NCI-H2171 (cell line): ENCODE results near the gene ITGBL1.

ENCODE experiments used
- DNase-seq: peaks from one replicate; lab custom pipeline; 2025; lab: John Stamatoyannopoulos, UW

The ITGBL1 gene

DNA sequence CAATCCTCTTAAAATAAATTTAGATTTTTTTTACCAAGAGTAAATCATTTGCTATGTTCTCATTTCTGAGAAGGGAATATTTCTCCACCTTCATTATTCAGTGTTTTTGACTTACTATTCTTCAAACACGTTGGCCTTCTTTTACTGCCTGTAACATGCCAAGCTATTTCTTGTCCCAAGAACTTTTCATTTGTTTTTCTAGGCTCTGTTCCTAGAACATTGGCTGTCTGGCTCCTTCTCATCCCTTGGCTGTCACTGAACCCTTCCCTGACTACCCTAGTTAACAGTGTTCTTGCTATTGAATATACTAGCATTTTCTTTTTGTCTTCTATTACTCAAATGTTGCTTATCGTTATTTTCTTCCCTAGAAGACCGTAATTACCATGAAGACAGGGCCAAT lies 248.1 kb downstream of the ITGBL1 start:
- no peak for DNase-seq

GRCh38 chr13:101703081-101703480 lies 250.6 kb downstream of the ITGBL1 start:
- DNase-seq: no peak

- no peak for DNase-seq
Measured at GRCh38 chr13:101703838-101704237, 251.4 kb downstream of the ITGBL1 start.

- no peak for DNase-seq
Measured at GRCh38 chr13:101706651-101707050, 254.2 kb downstream of the ITGBL1 start.

GRCh38 chr13:101707659-101708058 lies 255.2 kb downstream of the ITGBL1 start:
- DNase-seq: no peak

- DNase-seq: no peak
Measured at GRCh38 chr13:101708115-101708514, 255.6 kb downstream of the ITGBL1 start.

- no peak for DNase-seq
Measured at GRCh38 chr13:101709952-101710351, 257.5 kb downstream of the ITGBL1 start.

- DNase-seq: no peak
Measured at GRCh38 chr13:101711307-101712025, 259.0 kb downstream of the ITGBL1 start.

- DNase-seq: no peak
Measured at GRCh38 chr13:101712026-101712348, 259.5 kb downstream of the ITGBL1 start.

- no peak for DNase-seq
Measured at GRCh38 chr13:101714195-101714594, 261.7 kb downstream of the ITGBL1 start.

GRCh38 chr13:101717353-101717752 lies 264.9 kb downstream of the ITGBL1 start:
- DNase-seq: no peak

DNA sequence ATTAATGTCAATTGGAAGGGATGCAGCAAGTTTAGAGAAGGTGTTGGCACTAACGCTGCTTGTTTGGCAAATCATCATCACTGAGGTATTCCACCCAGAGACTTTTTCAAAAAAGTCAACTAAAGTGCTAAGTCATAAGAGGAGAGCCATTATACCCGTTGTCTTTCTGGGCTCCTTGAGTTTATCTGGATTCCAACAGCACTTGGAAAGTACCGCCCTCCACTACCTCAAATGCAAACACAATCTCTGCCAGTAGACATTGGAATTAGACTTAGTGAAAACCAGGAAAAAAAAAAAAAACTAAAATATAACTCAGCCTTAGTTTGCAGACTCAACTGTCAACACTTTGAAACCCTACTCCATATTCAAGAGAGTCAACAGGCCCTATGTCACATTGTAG lies 266.0 kb downstream of the ITGBL1 start:
- DNase-seq: no peak

GRCh38 chr13:101726681-101727080 lies 274.2 kb downstream of the ITGBL1 start:
- DNase-seq: no peak

DNA sequence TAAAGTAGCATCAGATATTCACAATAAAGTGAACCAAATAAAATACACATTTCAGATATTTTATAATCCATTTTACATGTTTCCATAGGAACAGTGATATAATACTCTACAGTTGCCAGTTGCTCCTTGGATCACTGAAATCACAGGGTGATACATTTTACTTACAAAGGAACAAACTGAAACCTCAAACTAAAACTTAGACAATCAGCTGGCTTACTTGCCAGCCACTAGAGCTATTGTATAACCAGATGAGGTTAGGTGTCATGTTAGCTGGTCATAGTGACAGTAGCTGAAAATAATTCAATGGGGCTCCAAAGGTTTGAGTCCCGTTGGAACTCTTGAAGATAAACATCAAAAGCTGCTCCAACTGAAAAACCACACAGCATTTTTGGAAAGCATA lies 274.6 kb downstream of the ITGBL1 start:
- no peak for DNase-seq

GRCh38 chr13:101728021-101728420 lies 275.5 kb downstream of the ITGBL1 start:
- no peak for DNase-seq

DNA sequence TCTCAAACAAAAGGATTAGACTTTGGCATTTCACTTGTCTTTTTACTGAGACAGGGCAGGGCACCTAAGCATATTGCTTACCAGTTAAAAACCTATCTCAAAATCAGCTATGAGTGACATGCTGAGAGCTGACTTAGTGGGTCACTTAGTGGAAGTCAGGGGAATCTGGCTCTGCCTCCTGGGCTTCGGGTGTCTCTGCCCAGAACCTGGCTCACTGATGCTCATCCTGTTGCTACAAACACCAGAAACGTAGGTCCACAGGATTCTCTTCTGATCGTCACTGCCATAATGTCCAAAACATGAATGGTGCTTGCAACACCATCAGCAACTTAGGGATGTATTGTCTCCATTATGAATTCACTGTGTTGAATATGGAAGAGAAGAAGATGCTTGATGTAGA lies 276.1 kb downstream of the ITGBL1 start:
- no peak for DNase-seq

DNA sequence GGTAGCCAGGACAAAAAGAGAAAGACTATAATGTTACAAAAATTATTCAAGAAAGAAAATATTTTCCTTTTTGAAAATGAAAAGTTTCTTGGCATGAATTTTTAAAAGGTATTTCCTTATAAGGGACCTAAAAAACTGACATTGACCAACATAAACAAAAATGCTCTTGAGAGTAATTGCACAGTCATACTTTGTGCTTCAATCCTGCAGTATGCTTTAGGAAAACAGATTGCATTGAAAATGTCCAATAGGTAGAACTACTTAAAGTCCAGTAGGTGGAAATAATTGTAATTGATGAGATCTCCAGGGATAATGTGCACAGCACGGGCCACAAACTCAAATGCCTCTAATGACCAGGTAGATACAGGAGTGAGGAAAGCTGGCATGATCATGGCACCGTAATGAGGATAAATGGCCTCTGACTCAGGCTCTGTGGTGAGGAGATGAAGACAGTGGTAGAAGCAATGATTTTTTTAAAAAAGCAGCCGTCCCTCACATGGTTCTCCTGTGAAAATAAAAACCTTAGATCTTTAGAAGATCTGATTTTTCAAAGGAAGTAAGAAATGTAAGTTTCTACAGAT lies 278.0 kb downstream of the ITGBL1 start:
- no peak for DNase-seq

GRCh38 chr13:101736566-101736965 lies 284.1 kb downstream of the ITGBL1 start:
- DNase-seq: no peak

DNA sequence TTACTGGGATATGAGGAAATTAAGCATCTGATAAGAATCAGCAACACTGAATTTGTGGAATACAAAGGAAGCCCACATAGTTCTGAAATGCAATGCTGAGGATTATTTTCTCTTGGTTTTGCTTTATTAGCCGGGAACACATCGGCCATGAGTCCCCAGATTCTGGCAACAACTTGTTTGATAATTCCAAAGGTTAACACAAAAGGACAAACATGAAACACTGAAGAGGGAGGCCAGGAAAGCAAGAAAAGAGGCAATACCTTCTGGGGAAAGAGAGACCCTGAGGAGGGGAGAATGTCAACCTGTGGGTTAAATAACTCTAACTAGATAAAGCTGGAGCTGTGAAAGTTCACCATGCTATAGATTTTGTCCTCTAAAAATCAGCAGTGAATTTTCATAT lies 285.9 kb downstream of the ITGBL1 start:
- DNase-seq: no peak

DNA sequence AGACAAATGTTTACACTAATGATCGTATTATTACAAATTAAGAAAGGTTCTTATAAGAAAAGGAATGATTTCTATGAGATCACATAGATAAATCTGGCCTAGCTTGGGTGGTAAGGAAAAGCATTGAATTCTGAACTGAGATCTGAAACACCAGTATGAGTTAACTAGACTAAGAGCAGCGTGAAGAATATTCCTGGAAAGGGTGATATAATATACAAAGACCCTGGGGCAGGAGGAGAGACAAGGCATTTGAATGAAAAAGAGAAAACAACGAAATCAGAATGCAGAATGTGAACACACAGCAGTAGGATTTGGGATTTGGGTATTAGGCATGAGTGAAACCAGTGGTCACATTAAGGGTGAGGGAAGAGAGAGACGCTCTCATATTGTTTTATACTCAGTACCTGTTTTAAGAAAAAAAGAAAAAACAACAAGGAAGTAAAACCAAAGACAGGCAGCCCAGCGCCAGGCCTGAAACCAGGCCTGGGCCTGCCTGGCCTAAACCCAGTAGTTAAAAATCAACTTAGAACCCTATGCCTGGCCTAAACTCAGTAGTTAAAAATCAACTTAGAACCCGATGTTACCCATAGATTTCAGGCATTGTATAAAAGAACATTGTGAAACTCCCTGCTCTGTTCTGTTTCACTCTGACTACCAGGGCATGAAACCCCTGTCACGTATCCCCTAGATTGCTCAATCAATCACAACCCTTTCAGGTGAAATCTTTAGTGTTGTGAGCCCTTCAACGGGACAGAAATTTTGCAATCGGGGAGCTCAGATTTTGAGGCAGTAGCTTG lies 287.1 kb downstream of the ITGBL1 start:
- no peak for DNase-seq

DNA sequence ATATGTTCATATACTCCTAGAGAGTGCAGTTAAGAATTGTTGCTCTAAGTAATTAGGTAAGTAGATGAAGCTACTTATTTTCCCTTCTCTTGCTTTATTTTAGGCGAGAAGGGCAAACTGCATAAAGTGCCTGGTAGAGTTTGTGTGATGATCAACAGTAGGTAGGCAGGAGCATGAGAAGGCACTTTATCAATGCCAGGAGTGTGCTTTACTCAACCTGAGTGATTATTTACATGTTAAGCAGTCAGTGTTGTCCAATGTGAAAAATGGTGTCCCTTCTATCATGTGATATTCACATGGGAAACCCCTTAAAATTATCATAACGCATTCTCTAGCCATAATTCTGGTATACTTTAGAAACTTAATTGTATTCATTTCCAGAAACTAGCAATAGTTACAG lies 294.0 kb downstream of the ITGBL1 start:
- no peak for DNase-seq

DNA sequence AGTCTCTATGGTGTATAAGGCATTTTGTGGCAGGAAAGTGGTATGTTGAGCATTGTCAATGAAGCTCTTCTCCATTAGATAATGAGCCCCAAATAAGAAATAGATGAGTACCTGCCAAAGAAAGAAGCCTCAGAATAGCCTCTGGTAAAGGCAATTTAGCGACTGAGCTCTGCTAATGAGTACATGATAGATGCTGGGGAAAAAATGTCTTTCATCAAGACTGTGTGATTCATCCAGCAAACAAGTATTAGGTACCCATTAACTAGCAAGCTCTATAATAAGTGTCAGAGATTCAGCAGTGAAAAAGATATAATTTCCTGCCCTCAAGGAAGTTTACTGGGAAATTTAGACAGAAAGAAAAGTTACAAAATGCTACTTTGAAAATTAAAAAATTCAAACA lies 294.6 kb downstream of the ITGBL1 start:
- DNase-seq: no peak

GRCh38 chr13:101749584-101749983 lies 297.1 kb downstream of the ITGBL1 start:
- DNase-seq: no peak
